K562 (cell line): ENCODE data around the gene IFNGR1. TPM values are rescaled to one million over a fixed set of nuclear protein-coding genes. Genes with fewer than 3 reads are reported as not detected.

ENCODE experiments used
- ATAC-seq: fragments of 200-7000 bp; cut with Tn5 transposase; 3 replicates; pipeline ENCODE4 v1.9.1; 2020; ENCODE audit warnings: moderate library complexity
- BruUV-seq: library from RNA; stranded (reverse); fragments of 400-500 nt; replicated peaks from 2 replicates; lab custom pipeline; 2021; lab: Mats Ljungman, UMichigan
- CTCF ChIA-PET: fragments of 300-600 bp; formaldehyde crosslinking; extraction: SDS; loops from one replicate; lab custom pipeline; 2021; ENCODE audit warnings: low intra/inter-chr PET ratio; lab: Yijun Ruan, JAX
- POLR2A ChIA-PET: fragments of 300-600, 350-650 bp; sonication (Branson Sonifier 250); formaldehyde crosslinking; extraction: SDS; loops from one replicate; lab custom pipeline; 2021; ENCODE audit warnings: antibody characterized with exemption, inconsistent platforms; lab: Yijun Ruan, JAX
- DNase-seq, 4 experiments: peaks; one replicate each; pipeline versions ENCODE4 v3.0.0 to v3.0.0-alpha.2; 2011 to 2018; ENCODE audit warnings: low spot score in 3 of 4, mixed read lengths in 3 of 4; ENCODE audit errors: extremely low read depth in 1 of 4
- FAIRE-seq: peaks from 2 replicates; lab custom pipeline; 2011; peaks lifted over from hg19 to GRCh38; lab: Jason Lieb, UNC
- H2AFZ ChIP-seq: 2 replicates; pipeline ENCODE4 v1.6.0; 2011; ENCODE audit warnings: low read depth, low read length, control low read depth, inconsistent platforms
- H3K27ac ChIP-seq: fragments of 200-600 bp; 3 replicates; pipeline ENCODE4 v1.8.0; 2011; ENCODE audit warnings: low read depth, mild to moderate bottlenecking, control low read depth, inconsistent platforms, low read length, moderate library complexity, mixed read lengths; ENCODE audit errors: extremely low read depth
- H3K27me3 ChIP-seq, 2 experiments: fragments of 300-600 bp in 1 of 2; 2 replicates in 1 of 2; 3 replicates in 1 of 2; pipeline versions ENCODE4 v1.6.0 to v1.8.0; 2011; ENCODE audit warnings: inconsistent platforms in 2 of 2, low read length in 2 of 2, mild to moderate bottlenecking in 1 of 2, mixed read lengths in 1 of 2, moderate library complexity in 1 of 2; ENCODE audit not compliant: control insufficient read depth in 2 of 2, insufficient read depth in 2 of 2
- H3K36me3 ChIP-seq: fragments of 300-600 bp; 3 replicates; pipeline ENCODE4 v1.8.0; 2011; ENCODE audit warnings: mild to moderate bottlenecking, low read length, inconsistent platforms; ENCODE audit not compliant: control insufficient read depth, insufficient read depth
- H3K4me1 ChIP-seq, 2 experiments: fragments of 200-600 bp in 1 of 2; replicated peaks in 1 of 2; 2 replicates in 1 of 2; 3 replicates in 1 of 2; pipeline versions ENCODE4 v1.5.1 to v1.8.0; 2011; ENCODE audit warnings: inconsistent platforms in 2 of 2, low read length in 2 of 2, mild to moderate bottlenecking in 1 of 2, mixed read lengths in 1 of 2, moderate library complexity in 1 of 2; ENCODE audit not compliant: control insufficient read depth in 2 of 2, insufficient read depth in 2 of 2
- H3K4me2 ChIP-seq: 2 replicates; pipeline ENCODE4 v1.6.1; 2011; ENCODE audit warnings: low read length, control low read depth, inconsistent platforms, mixed read lengths; ENCODE audit not compliant: insufficient read depth
- H3K4me3 ChIP-seq: fragments of 200-600 bp; sonication (generic), shearing (Covaris generic); 2 replicates; pipeline ENCODE4 v1.5.1; 2016; ENCODE audit warnings: control low read depth, inconsistent platforms
- H3K79me2 ChIP-seq: fragments of 200-600 bp; 3 replicates; pipeline ENCODE4 v1.8.0; 2011; ENCODE audit warnings: low read length, inconsistent platforms; ENCODE audit not compliant: control insufficient read depth, insufficient read depth
- H3K9ac ChIP-seq, 2 experiments: 2 replicates each; pipeline versions ENCODE4 v1.6.0 to v1.6.1; 2011; ENCODE audit warnings: low read depth in 2 of 2, low read length in 2 of 2, control low read depth in 1 of 2, inconsistent platforms in 1 of 2, mild to moderate bottlenecking in 1 of 2, mixed read lengths in 1 of 2; ENCODE audit not compliant: insufficient read depth in 1 of 2
- H3K9me1 ChIP-seq: one replicate; pipeline ENCODE4 v1.6.0; 2011; ENCODE audit warnings: inconsistent platforms, mild to moderate bottlenecking, low read length, moderate library complexity; ENCODE audit not compliant: control insufficient read depth, insufficient read depth
- H3K9me3 ChIP-seq: replicated peaks from 2 replicates; pipeline ENCODE4 v1.5.1; 2011; ENCODE audit warnings: low read depth, low read length, inconsistent platforms; ENCODE audit not compliant: control insufficient read depth, insufficient read depth
- H4K20me1 ChIP-seq: replicated peaks from 2 replicates; pipeline ENCODE4 v1.6.1; 2011; ENCODE audit warnings: low read length, inconsistent platforms, mixed read lengths; ENCODE audit not compliant: control insufficient read depth, insufficient read depth
- ASH1L ChIP-seq: fragments of 450-650 bp; IDR thresholded peaks from 2 replicates; pipeline ENCODE4 v1.6.1; 2018; ENCODE audit warnings: borderline replicate concordance, mild to moderate bottlenecking, low read depth; ENCODE audit not compliant: partially characterized antibody
- CCNT2 ChIP-seq: IDR thresholded peaks from 2 replicates; pipeline ENCODE4 v1.6.1; 2011; ENCODE audit warnings: borderline replicate concordance, low read depth, mild to moderate bottlenecking, moderate library complexity, mixed read lengths, low read length; ENCODE audit not compliant: insufficient read length; ENCODE audit errors: extremely low read depth
- MLX ChIP-seq, 2 experiments: fragments of 450-650 bp in 1 of 2; sonication (generic) in 1 of 2; formaldehyde crosslinking; conservative IDR thresholded peaks; 2 replicates each; pipeline versions ENCODE4 v1.4.0 to v1.8.1; 2020 to 2022; ENCODE audit warnings: mild to moderate bottlenecking in 1 of 2, missing genetic modification reagents in 1 of 2
- MTA3 ChIP-seq: fragments of 450-650 bp; formaldehyde crosslinking; IDR thresholded peaks from 2 replicates; pipeline ENCODE4 v1.6.1; 2017; ENCODE audit warnings: mild to moderate bottlenecking, borderline replicate concordance
- MXD1 ChIP-seq: fragments of 250-450 bp; sonication (Bioruptor Pico); IDR thresholded peaks from 2 replicates; pipeline ENCODE4 v1.8.0; 2021; ENCODE audit warnings: borderline replicate concordance, mild to moderate bottlenecking, moderate library complexity; ENCODE audit not compliant: poor library complexity, severe bottlenecking
- NR4A1 ChIP-seq, 2 experiments: fragments of 250-450 bp in 1 of 2; fragments of 450-650 bp in 1 of 2; sonication (Bioruptor Pico) in 1 of 2; IDR thresholded peaks; 2 replicates each; pipeline versions ENCODE4 v1.4.0 to v1.6.1; 2016 to 2020; ENCODE audit warnings: mild to moderate bottlenecking in 2 of 2, missing compliant biosample characterization in 1 of 2, missing genetic modification characterization in 1 of 2, moderate library complexity in 1 of 2
- YY1 ChIP-seq, 3 experiments: IDR thresholded peaks; 2 replicates each; pipeline ENCODE4 v1.6.1; 2011; ENCODE audit warnings: low read length in 2 of 3, mild to moderate bottlenecking in 2 of 3, moderate library complexity in 2 of 3, borderline replicate concordance in 1 of 3, control low read depth in 1 of 3, low read depth in 1 of 3; ENCODE audit not compliant: insufficient read depth in 3 of 3, insufficient replicate concordance in 2 of 3, control insufficient read depth in 1 of 3, insufficient read length in 1 of 3; ENCODE audit errors: extremely low read depth in 1 of 3
- ZNF76 ChIP-seq: fragments of 250-450 bp; sonication (Bioruptor Pico); IDR thresholded peaks from 2 replicates; pipeline ENCODE4 v1.4.0; 2020; ENCODE audit warnings: mild to moderate bottlenecking, moderate library complexity, borderline replicate concordance
- WGBS: fragments of 100-300 bp; shearing (Covaris generic); methylation state at CpG from one replicate; pipeline ENCODE4 v1.1.6; 2016; ENCODE audit warnings: low coverage, mixed read lengths; ENCODE audit not compliant: insufficient coverage; ENCODE audit errors: missing lambda C conversion rate; 5-methylcytosine and 5-hydroxymethylcytosine counted together
- in situ Hi-C: fragments of 300-500 bp; cut with MboI; formaldehyde crosslinking; loops from 4 replicates; pipeline ENCODE4 v1.15.0; 2018; ENCODE audit warnings: inconsistent platforms, mixed read lengths
- intact Hi-C: fragments of 100-400 bp; cut with micrococcal nuclease; formaldehyde crosslinking; loops from 2 replicates; pipeline ENCODE4 v1.14.2; 2022
- polyA plus RNA-seq, 8 experiments: library from polyadenylated mRNA; depleted of rRNA in 4 of 8; stranded (reverse) in 5 of 8; unstranded in 3 of 8; fragments of >200 nt; fragmentation: Nextera tagmentation in 2 of 8; fragmentation: Illumina TruSeq in 1 of 8; extraction: Ambion mirVana in 2 of 8; extraction: Trizol in 1 of 8; gene quantifications; 2 replicates each; pipeline versions ENCODE4 v1.2.1 to v1.2.3, GENCODE V29; 2011 to 2014; ENCODE audit warnings: inconsistent platforms in 1 of 8, missing spikeins in 1 of 8
- total RNA-seq, 7 experiments: library from RNA; depleted of rRNA in 6 of 7; stranded (reverse); fragments of >200 nt in 6 of 7; fragmentation: Illumina TruSeq in 2 of 7; extraction: Trizol in 2 of 7; gene quantifications; 2 replicates each; pipeline versions ENCODE4 v1.2.1 to v1.2.3, GENCODE V29; 2011 to 2021; ENCODE audit warnings: low replicate concordance in 1 of 7
- TF ChIP-seq, protein P1 (sequence below): sonication (generic); IDR thresholded peaks from 2 replicates; pipeline ENCODE4 v1.6.1; 2016

Gene IFNGR1
- total and polyA plus RNA-seq, 9 of the 15 experiments (the other 6 are each of a cell fraction or from before 2014, with no cell fraction given): 14.7 to 47.0 (median 26.7) TPM

DNA sequence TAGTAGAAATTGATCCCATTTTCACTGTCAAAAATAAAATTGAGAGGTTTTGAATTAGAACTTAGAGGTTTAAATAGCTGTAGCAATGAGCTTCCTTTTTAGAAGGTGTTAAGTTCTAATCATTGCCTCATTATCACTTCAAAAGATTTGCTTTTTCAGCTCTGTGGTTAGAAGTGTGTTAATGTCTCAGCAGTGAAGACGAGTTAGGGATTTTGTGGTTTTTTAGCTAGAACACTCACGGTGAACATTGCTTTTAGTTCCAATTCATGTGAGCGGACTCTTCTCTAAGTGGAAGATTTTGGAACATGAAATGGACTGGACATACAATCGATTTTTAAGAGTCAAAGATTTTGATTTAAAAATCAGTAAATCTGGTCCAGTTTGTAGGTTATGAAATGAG is 12.7 kb upstream of the IFNGR1 start:
- no peaks in the 10 kb centered on the region for H3K36me3 ChIP-seq
- H3K27me3 ChIP-seq: peaks cover 0 to 11% of the 10 kb centered on the region in 2 experiments; a peak in 3 of 5 replicates
- H3K9me1 ChIP-seq: no peaks in the 10 kb centered on the region
- WGBS: 20% methylated on average over 4 of the region's 4 CpGs
- peaks cover 3 to 20% of the 10 kb centered on the region in 2 experiments; a peak in 3 of 5 replicates for H3K4me1 ChIP-seq
- BruUV-seq: no TSS peak
- POLR2A ChIA-PET: interaction anchor here (1.8 kb wide), 1 partner anchor 9 kb away, joined by 6 read pairs; no protein-coding TSS in a partner anchor
- H3K9ac ChIP-seq: no peak overlapping the region
- intact Hi-C loops: no loop called here
- H2AFZ ChIP-seq: no peak overlapping the region
- no peak overlapping the region for H3K27ac ChIP-seq
- in situ Hi-C loops: no loop called here
- no peaks in the 10 kb centered on the region for H3K9me3 ChIP-seq
- no peaks in the 10 kb centered on the region for H3K79me2 ChIP-seq
- DNase-seq (no peak), FAIRE-seq (no peak), ATAC-seq (no peak)
- no peaks in the 10 kb centered on the region for H4K20me1 ChIP-seq
- H3K4me3 ChIP-seq: no peak overlapping the region
- no peak overlapping the region for H3K4me2 ChIP-seq
- TF ChIP-seq CCNT2: no peak
- CTCF ChIA-PET: no interaction called here

GRCh38 chr6:137230956-137231555 is 11.9 kb upstream of the IFNGR1 start:
- Histone ChIP-seq H3K9ac (no peak overlapping the region), H2AFZ (peak overlapping the region; percentile 7; the same call in 1 of the 2 replicates), H3K4me2 (no peak overlapping the region), H3K4me1 (peaks cover 3 to 20% of the 10 kb centered on the region in 2 experiments; a peak in 3 of 5 replicates), H3K27ac (no peak overlapping the region), H3K36me3 (no peaks in the 10 kb centered on the region), H3K9me1 (no peaks in the 10 kb centered on the region), H3K9me3 (no peaks in the 10 kb centered on the region), H3K79me2 (no peaks in the 10 kb centered on the region), H4K20me1 (no peaks in the 10 kb centered on the region), H3K4me3 (no peak overlapping the region), H3K27me3 (peaks cover 0 to 11% of the 10 kb centered on the region in 2 experiments; a peak in 3 of 5 replicates)
- DNase-seq: no peak
- no peak for ATAC-seq
- no TSS peak for BruUV-seq
- 16% methylated on average over 7 of the region's 7 CpGs for WGBS
- POLR2A ChIA-PET: interaction anchor here (1.8 kb wide), 1 partner anchor 8 kb away, joined by 6 read pairs; no protein-coding TSS in a partner anchor
- intact Hi-C loops (no loop called here), in situ Hi-C loops (no loop called here)
- FAIRE-seq: no peak
- CTCF ChIA-PET: no interaction called here
- TF ChIP-seq MTA3 (no peak), MLX (CRISPR knock-in tag; conservative IDR thresholded peaks at IDR 0.05) (no peak), NR4A1 (CRISPR knock-in tag; IDR thresholded peaks at IDR 0.05) (no peak), NR4A1 (tag; IDR thresholded peaks at IDR 0.05) (no peak), YY1 (IDR thresholded peaks at IDR 0.05; ENCODE audit: borderline replicate concordance in 1 of 3, control insufficient read depth in 1 of 3, extremely low read depth in 1 of 3, insufficient read depth in 3 of 3, insufficient read length in 1 of 3, insufficient replicate concordance in 2 of 3, low read depth in 1 of 3, low read length in 2 of 3) (no peak), ZNF76 (CRISPR knock-in tag) (no peak), ASH1L (no peak), MXD1 (CRISPR knock-in tag) (no peak)
- TF ChIP-seq, protein P1, sequence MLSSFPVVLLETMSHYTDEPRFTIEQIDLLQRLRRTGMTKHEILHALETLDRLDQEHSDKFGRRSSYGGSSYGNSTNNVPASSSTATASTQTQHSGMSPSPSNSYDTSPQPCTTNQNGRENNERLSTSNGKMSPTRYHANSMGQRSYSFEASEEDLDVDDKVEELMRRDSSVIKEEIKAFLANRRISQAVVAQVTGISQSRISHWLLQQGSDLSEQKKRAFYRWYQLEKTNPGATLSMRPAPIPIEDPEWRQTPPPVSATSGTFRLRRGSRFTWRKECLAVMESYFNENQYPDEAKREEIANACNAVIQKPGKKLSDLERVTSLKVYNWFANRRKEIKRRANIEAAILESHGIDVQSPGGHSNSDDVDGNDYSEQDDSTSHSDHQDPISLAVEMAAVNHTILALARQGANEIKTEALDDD: no peak
